PC-9 (cell line): ENCODE data around the gene CENPP.

ENCODE experiments used
- CTCF ChIP-seq: fragments of 200-600 bp; sonication (generic); conservative IDR thresholded peaks from 2 replicates; pipeline ENCODE4 v1.6.1; 2017; ENCODE audit warnings: mixed run types, antibody characterized with exemption, mild to moderate bottlenecking, moderate library complexity
- EZH2 ChIP-seq: fragments of 200-600 bp; sonication (generic); IDR thresholded peaks from 2 replicates; pipeline ENCODE4 v1.8.0; 2017; ENCODE audit warnings: antibody characterized with exemption, low read depth

- TF ChIP-seq CTCF (no peak), EZH2 (no peak)
Measured at GRCh38 chr9:92402826-92403745, 77.3 kb downstream of the CENPP start.
